GM13976 (cell line): ENCODE results near the gene PA2G4.
A peak's percentile ranks its signal among the peaks of the same experiment; 100 is the strongest.

Experiments
- DNase-seq: peaks from one replicate; pipeline ENCODE4 v3.0.0; 2012; ENCODE audit warnings: low spot score
- in situ Hi-C: fragments of 300-500 bp; cut with MboI; formaldehyde crosslinking; loops from one replicate; pipeline ENCODE4 v1.12.0; 2022; ENCODE audit warnings: low sequenced_read_pairs, mixed read lengths, inconsistent platforms; ENCODE audit not compliant: unreplicated experiment
- TF ChIP-seq, protein P1 (sequence below): IDR thresholded peaks from 2 replicates; pipeline ENCODE4 v1.5.1; 2012; ENCODE audit warnings: borderline replicate concordance, mild to moderate bottlenecking; ENCODE audit not compliant: insufficient read depth; ENCODE audit errors: extremely low read depth, missing control alignments, control extremely low read depth

The PA2G4 gene

DNA sequence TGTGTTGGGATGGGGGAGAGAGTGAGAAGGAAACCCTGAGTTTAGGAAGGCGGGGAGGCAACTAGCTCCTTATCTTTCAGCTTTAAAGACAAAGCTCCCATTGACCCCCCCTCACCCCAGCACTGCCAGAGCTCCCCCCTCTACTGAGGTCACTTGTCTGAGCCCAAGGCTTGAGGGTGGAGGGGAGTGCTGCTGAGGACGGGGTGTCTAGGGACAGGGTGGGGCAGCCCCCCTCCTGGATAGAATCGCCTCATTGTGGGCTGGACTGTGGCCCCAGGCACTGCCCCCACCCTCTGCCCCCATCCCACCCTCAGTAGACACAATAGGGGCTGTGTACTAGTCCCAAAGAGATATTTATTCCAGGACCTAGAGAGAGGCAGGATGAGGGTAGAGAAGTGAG is 21.4 kb upstream of the PA2G4 start:
- DNase-seq: no peak
- in situ Hi-C loops: no loop called here
- TF ChIP-seq, protein P1, sequence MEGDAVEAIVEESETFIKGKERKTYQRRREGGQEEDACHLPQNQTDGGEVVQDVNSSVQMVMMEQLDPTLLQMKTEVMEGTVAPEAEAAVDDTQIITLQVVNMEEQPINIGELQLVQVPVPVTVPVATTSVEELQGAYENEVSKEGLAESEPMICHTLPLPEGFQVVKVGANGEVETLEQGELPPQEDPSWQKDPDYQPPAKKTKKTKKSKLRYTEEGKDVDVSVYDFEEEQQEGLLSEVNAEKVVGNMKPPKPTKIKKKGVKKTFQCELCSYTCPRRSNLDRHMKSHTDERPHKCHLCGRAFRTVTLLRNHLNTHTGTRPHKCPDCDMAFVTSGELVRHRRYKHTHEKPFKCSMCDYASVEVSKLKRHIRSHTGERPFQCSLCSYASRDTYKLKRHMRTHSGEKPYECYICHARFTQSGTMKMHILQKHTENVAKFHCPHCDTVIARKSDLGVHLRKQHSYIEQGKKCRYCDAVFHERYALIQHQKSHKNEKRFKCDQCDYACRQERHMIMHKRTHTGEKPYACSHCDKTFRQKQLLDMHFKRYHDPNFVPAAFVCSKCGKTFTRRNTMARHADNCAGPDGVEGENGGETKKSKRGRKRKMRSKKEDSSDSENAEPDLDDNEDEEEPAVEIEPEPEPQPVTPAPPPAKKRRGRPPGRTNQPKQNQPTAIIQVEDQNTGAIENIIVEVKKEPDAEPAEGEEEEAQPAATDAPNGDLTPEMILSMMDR: no peak

DNA sequence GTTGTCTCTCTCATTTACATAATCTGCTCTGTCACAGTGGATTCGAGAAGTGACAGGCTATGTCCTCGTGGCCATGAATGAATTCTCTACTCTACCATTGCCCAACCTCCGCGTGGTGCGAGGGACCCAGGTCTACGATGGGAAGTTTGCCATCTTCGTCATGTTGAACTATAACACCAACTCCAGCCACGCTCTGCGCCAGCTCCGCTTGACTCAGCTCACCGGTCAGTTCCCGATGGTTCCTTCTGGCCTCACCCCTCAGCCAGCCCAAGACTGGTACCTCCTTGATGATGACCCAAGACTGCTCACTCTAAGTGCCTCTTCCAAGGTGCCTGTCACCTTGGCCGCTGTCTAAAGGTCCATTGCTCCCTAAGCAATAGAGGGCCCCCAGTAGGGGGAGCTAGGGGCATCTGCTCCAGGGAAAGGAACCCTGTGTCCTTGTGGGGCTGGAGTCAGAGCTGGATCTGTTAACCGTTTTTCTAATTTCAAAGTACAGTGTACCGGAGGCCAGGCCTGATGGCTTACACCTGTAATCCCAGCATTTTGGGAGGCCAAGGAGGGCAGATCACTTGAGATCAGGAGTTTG is 19.3 kb upstream of the PA2G4 start:
- no peak for DNase-seq
- in situ Hi-C loops: no loop called here
- TF ChIP-seq, protein P1: peak; percentile 20

GRCh38 chr12:56086096-56086495 is 18.3 kb upstream of the PA2G4 start:
- in situ Hi-C loops: no loop called here
- DNase-seq: no peak
- TF ChIP-seq, protein P1: no peak

DNA sequence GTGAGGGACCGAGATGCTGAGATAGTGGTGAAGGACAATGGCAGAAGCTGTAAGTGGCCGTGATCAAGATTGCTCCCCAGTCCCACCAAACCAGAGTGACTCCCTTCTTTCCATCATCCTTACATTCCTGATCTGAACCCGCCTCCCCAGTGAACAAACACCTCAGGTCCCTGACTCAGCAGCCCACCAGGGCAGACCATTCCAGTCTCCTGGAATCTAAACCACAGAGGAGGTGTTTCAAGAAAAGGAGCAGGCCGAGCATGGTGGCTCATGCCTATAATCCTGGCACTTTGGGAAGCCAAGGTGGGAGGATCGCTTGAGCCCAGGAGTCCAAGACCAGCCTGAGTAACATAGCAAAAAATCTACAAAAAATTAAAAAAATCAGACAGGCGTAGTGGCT is 17.8 kb upstream of the PA2G4 start:
- in situ Hi-C loops: no loop called here
- no peak for DNase-seq

GRCh38 chr12:56087220-56087619 is 17.1 kb upstream of the PA2G4 start:
- TF ChIP-seq, protein P1: no peak
- DNase-seq: no peak
- in situ Hi-C loops: no loop called here

More for the DNA sequence above, 17.8 kb upstream of the PA2G4 start:
- TF ChIP-seq, protein P1: no peak

DNA sequence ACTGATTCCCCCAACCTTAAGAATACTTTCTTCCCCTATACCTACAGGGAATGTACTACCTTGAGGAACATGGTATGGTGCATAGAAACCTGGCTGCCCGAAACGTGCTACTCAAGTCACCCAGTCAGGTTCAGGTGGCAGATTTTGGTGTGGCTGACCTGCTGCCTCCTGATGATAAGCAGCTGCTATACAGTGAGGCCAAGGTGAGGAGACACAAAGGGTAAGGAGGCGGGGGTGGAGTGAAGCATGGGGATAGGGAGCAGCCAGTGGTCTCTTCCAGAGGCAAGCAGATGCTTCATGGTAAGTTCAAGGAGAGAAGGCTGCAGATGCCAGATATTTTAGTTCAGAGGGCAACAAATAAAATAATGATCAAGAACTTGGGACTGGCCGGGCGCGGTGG is 6.6 kb upstream of the PA2G4 start:
- DNase-seq: no peak
- in situ Hi-C loops: no loop called here
- TF ChIP-seq, protein P1: no peak

- TF ChIP-seq, protein P1: no peak
- DNase-seq: no peak
- in situ Hi-C loops: no loop called here
Measured at GRCh38 chr12:56098592-56098991, 5.8 kb upstream of the PA2G4 start.
